GM12801 (cell line): Measurements from ENCODE around the gene RCC2.

Experiments
- CTCF ChIP-seq: IDR thresholded peaks from one replicate; pipeline ENCODE4 v1.5.1; 2011; ENCODE audit warnings: control low read depth; ENCODE audit not compliant: insufficient read length; ENCODE audit errors: extremely low read depth

The RCC2 gene

GRCh38 chr1:17452686-17453085, 13.2 kb upstream of the RCC2 start:
- TF ChIP-seq CTCF: no peak

- no peak for TF ChIP-seq CTCF
Measured at GRCh38 chr1:17451731-17452130, 12.3 kb upstream of the RCC2 start.

GRCh38 chr1:17447501-17447992, 8.1 kb upstream of the RCC2 start:
- TF ChIP-seq CTCF: no peak

GRCh38 chr1:17442841-17443240, 3.4 kb upstream of the RCC2 start:
- no peak for TF ChIP-seq CTCF

GRCh38 chr1:17441993-17442357, 2.5 kb upstream of the RCC2 start:
- no peak for TF ChIP-seq CTCF

GRCh38 chr1:17441265-17441992, 2.0 kb upstream of the RCC2 start:
- TF ChIP-seq CTCF: no peak

GRCh38 chr1:17440827-17441168, 1.3 kb upstream of the RCC2 start:
- TF ChIP-seq CTCF: no peak
